HepG2 (cell line): ENCODE results near the gene LGR6. TPM values are rescaled to one million over a fixed set of nuclear protein-coding genes. Genes with fewer than 3 reads are reported as not detected.

Source experiments
- ATAC-seq: fragments of 200-7000 bp; cut with Tn5 transposase; 3 replicates; pipeline ENCODE4 v1.9.1; 2020; ENCODE audit warnings: mild to moderate bottlenecking, moderate library complexity
- BruUV-seq: library from RNA; stranded (reverse); fragments of 400-500 nt; replicated peaks from 2 replicates; lab custom pipeline; 2021; lab: Mats Ljungman, UMichigan
- CTCF ChIA-PET: fragments of 300-600 bp; formaldehyde crosslinking; extraction: SDS; loops from one replicate; lab custom pipeline; 2021; ENCODE audit warnings: low total read pairs, inconsistent platforms, low intra/inter-chr PET ratio; lab: Yijun Ruan, JAX
- POLR2A ChIA-PET: fragments of 350-600 bp; sonication (Branson Sonifier 250); formaldehyde crosslinking; loops from one replicate; lab custom pipeline; 2020; ENCODE audit warnings: antibody characterized with exemption, inconsistent platforms; lab: Yijun Ruan, JAX
- DNase-seq: peaks from one replicate; pipeline ENCODE4 v3.0.0-alpha.2; 2015; ENCODE audit warnings: low spot score
- FAIRE-seq: peaks from 3 replicates; lab custom pipeline; 2011; peaks lifted over from hg19 to GRCh38; lab: Jason Lieb, UNC
- H2AFZ ChIP-seq: one replicate; pipeline ENCODE4 v1.6.1; 2011; ENCODE audit warnings: low read length, inconsistent platforms
- H3K27ac ChIP-seq: fragments of 300-600 bp; 3 replicates; pipeline ENCODE4 v1.8.0; 2011; ENCODE audit warnings: mixed run types, mild to moderate bottlenecking, mixed read lengths, low read length, inconsistent platforms; ENCODE audit not compliant: insufficient read depth; ENCODE audit errors: extremely low read length
- H3K27me3 ChIP-seq, 2 experiments: fragments of 200-600 bp in 1 of 2; 2 replicates in 1 of 2; 3 replicates in 1 of 2; pipeline versions ENCODE4 v1.6.0 to v1.8.0; 2011; ENCODE audit warnings: low read length in 2 of 2, mild to moderate bottlenecking in 2 of 2, moderate library complexity in 2 of 2, inconsistent platforms in 1 of 2; ENCODE audit not compliant: insufficient read depth in 2 of 2, control insufficient read depth in 1 of 2
- H3K36me3 ChIP-seq, 2 experiments: fragments of 200-600 bp in 1 of 2; replicated peaks in 1 of 2; 2 replicates in 1 of 2; 3 replicates in 1 of 2; pipeline versions ENCODE4 v1.5.1 to v1.8.0; 2011; ENCODE audit warnings: low read length in 2 of 2, inconsistent platforms in 1 of 2; ENCODE audit not compliant: insufficient read depth in 2 of 2, control insufficient read depth in 1 of 2
- H3K4me1 ChIP-seq: 2 replicates; pipeline ENCODE4 v1.5.1; 2012; ENCODE audit warnings: low read length, inconsistent platforms; ENCODE audit not compliant: insufficient read depth
- H3K4me2 ChIP-seq: 2 replicates; pipeline ENCODE4 v1.6.0; 2011; ENCODE audit warnings: low read depth, low read length, inconsistent platforms
- H3K4me3 ChIP-seq, 3 experiments: fragments of 200-600 bp in 1 of 3; sonication (generic), shearing (Covaris generic) in 1 of 3; replicated peaks in 1 of 3; 2 replicates each; pipeline ENCODE4 v1.5.1; 2011 to 2016; ENCODE audit warnings: low read length in 3 of 3, inconsistent platforms in 2 of 3, low read depth in 2 of 3, mild to moderate bottlenecking in 2 of 3, control low read depth in 1 of 3, mixed read lengths in 1 of 3; ENCODE audit not compliant: insufficient read depth in 1 of 3
- H3K79me2 ChIP-seq: one replicate; pipeline ENCODE4 v1.6.1; 2011; ENCODE audit warnings: low read length, inconsistent platforms; ENCODE audit not compliant: insufficient read depth
- H3K9ac ChIP-seq: 2 replicates; pipeline ENCODE4 v1.6.0; 2011; ENCODE audit warnings: mild to moderate bottlenecking, low read depth, low read length, inconsistent platforms; ENCODE audit not compliant: insufficient read depth
- H3K9me3 ChIP-seq: 2 replicates; pipeline ENCODE4 v1.5.1; 2012; ENCODE audit warnings: mild to moderate bottlenecking, low read length
- H4K20me1 ChIP-seq: 2 replicates; pipeline ENCODE4 v1.6.0; 2011; ENCODE audit warnings: inconsistent platforms, mild to moderate bottlenecking, low read length, moderate library complexity; ENCODE audit not compliant: insufficient read depth
- EEA1 ChIP-seq: sonication (generic); formaldehyde crosslinking; IDR thresholded peaks from 2 replicates; pipeline ENCODE4 v1.5.1; 2020; ENCODE audit warnings: mild to moderate bottlenecking, missing genetic modification reagents, borderline replicate concordance
- GZF1 ChIP-seq: sonication (generic); formaldehyde crosslinking; IDR thresholded peaks from 2 replicates; pipeline ENCODE4 v1.5.1; 2020; ENCODE audit warnings: mild to moderate bottlenecking, missing genetic modification reagents
- POGZ ChIP-seq: sonication (generic); formaldehyde crosslinking; IDR thresholded peaks from 2 replicates; pipeline ENCODE4 v1.4.0; 2020; ENCODE audit warnings: mild to moderate bottlenecking, missing genetic modification reagents
- RERE ChIP-seq: IDR thresholded peaks from 2 replicates; pipeline ENCODE4 v1.6.1; 2016; ENCODE audit warnings: low read depth, missing genetic modification reagents, missing compliant biosample characterization
- RFXAP ChIP-seq: sonication (generic); formaldehyde crosslinking; IDR thresholded peaks from 2 replicates; pipeline ENCODE4 v1.4.0; 2020; ENCODE audit warnings: missing genetic modification reagents, borderline replicate concordance
- SNAPC2 ChIP-seq: sonication (generic); formaldehyde crosslinking; IDR thresholded peaks from 2 replicates; pipeline ENCODE4 v1.8.1; 2022; ENCODE audit warnings: mild to moderate bottlenecking, missing genetic modification reagents
- TARDBP ChIP-seq: sonication (generic); formaldehyde crosslinking; IDR thresholded peaks from 2 replicates; pipeline ENCODE4 v1.8.0; 2022; ENCODE audit warnings: mild to moderate bottlenecking, missing genetic modification reagents
- ZNF766 ChIP-seq: sonication (generic); formaldehyde crosslinking; IDR thresholded peaks from 2 replicates; pipeline ENCODE4 v1.5.0; 2020; ENCODE audit warnings: missing genetic modification reagents, borderline replicate concordance
- WGBS: methylation state at CpG from one replicate; pipeline ENCODE4 v1.1.6; 2017; ENCODE audit warnings: low lambda C conversion rate; 5-methylcytosine and 5-hydroxymethylcytosine counted together
- in situ Hi-C: cut with HindIII; loops from 2 replicates; pipeline ENCODE4 v1.10.0; 2017; ENCODE audit warnings: low pct_unique_long_range_greater_than_20kb; ENCODE audit not compliant: extremely low pct_ligation_motif_present
- intact Hi-C: fragments of 100-400 bp; cut with micrococcal nuclease; formaldehyde crosslinking; loops from one replicate; pipeline ENCODE4 v1.10.0; 2022; ENCODE audit not compliant: unreplicated experiment
- polyA plus RNA-seq, 8 experiments: library from polyadenylated mRNA; depleted of rRNA in 3 of 8; stranded (reverse) in 7 of 8; unstranded in 1 of 8; fragments of >200 nt; fragmentation: Illumina TruSeq in 4 of 8; extraction: Trizol in 4 of 8; gene quantifications; 2 replicates each; pipeline versions ENCODE4 v1.2.1 to v1.2.3, GENCODE V29; 2011 to 2016; ENCODE audit warnings: low read depth in 4 of 8, missing spikeins in 1 of 8, mixed read lengths in 1 of 8; ENCODE audit not compliant: insufficient read depth in 1 of 8
- total RNA-seq, 5 experiments: library from RNA; depleted of rRNA; stranded (reverse); fragments of >200 nt; fragmentation: Illumina TruSeq; extraction: Trizol; gene quantifications; 2 replicates each; pipeline ENCODE4 v1.2.3, GENCODE V29; 2016; ENCODE audit warnings: low read depth in 1 of 5
- TF ChIP-seq, protein P1 (sequence below): IDR thresholded peaks from 2 replicates; pipeline ENCODE4 v1.6.1; 2016; ENCODE audit warnings: low read depth, control low read depth

The LGR6 gene
- total and polyA plus RNA-seq, 2 of the 13 experiments (the other 11 are each of a cell fraction or from before 2014, with no cell fraction given) = 0.07 TPM; not detected in 1

DNA sequence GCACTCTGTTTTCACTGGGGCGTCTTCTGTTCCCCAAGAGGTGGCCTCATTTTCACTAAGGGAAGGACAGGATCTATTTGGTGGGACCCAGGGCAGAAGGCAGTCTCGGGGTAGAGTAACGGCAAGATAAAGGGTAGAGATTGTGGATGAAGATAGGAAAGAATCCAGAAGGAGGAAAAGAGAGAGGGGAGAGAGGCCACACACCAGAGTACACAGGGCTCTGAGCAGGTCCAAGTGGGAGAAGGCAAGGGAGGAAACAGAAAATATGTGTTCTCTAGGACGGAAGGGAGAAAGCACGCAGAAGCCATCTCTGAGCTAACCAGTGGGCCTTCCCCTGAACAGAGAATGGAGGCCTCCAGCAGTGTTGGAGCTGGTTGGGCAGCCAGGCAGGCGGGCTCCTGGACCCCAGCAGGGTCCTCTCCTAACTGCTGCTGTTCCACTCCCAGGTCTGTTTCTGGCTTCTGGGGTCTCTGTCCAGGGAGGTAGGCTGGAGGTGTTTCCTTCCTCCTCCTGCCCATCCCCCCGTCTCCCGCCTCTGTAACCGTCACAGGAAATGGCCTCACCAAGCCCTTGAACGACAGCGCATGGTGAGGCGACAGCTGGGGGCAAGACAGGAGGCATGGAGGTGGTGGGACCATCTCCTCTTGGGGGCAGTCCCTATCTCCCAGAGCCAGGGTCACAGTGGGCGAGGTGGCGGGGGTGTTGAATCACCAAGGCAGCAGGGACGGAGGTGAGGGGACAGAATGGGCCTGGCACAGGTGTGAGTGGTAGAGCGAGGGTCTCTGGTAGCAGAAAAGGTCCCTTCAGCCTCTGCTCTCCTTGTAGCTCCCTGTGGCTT is 33.8 kb upstream of the LGR6 start:
- peaks cover 10 to 68% of the 10 kb centered on the region in 2 experiments; a peak in 4 of 5 replicates for H3K27me3 ChIP-seq
- in situ Hi-C loops = no loop called here
- POLR2A ChIA-PET = no interaction called here
- DNase-seq = no peak
- FAIRE-seq = no peak
- intact Hi-C loops = no loop called here
- no TSS peak for BruUV-seq
- no peak overlapping the region for H3K9ac ChIP-seq
- peaks cover 33% of the 10 kb centered on the region for H3K4me1 ChIP-seq
- no peak overlapping the region for H3K4me3 ChIP-seq
- no peak overlapping the region for H2AFZ ChIP-seq
- H4K20me1 ChIP-seq = no peaks in the 10 kb centered on the region
- no peaks in the 10 kb centered on the region for H3K36me3 ChIP-seq
- H3K4me2 ChIP-seq = no peak overlapping the region
- no peak for ATAC-seq
- 55% methylated on average over 15 of the region's 16 CpGs for WGBS
- no peaks in the 10 kb centered on the region for H3K79me2 ChIP-seq
- CTCF ChIA-PET = no interaction called here
- no peak for TF ChIP-seq EEA1
- no peak for TF ChIP-seq RFXAP (CRISPR knock-in tag)
- no peak for TF ChIP-seq TARDBP (CRISPR knock-in tag)
- TF ChIP-seq, protein P1, sequence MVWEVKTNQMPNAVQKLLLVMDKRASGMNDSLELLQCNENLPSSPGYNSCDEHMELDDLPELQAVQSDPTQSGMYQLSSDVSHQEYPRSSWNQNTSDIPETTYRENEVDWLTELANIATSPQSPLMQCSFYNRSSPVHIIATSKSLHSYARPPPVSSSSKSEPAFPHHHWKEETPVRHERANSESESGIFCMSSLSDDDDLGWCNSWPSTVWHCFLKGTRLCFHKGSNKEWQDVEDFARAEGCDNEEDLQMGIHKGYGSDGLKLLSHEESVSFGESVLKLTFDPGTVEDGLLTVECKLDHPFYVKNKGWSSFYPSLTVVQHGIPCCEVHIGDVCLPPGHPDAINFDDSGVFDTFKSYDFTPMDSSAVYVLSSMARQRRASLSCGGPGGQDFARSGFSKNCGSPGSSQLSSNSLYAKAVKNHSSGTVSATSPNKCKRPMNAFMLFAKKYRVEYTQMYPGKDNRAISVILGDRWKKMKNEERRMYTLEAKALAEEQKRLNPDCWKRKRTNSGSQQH = no peak
- TF ChIP-seq POGZ (CRISPR knock-in tag) = no peak
- TF ChIP-seq GZF1 (CRISPR knock-in tag) = no peak
- no peak for TF ChIP-seq SNAPC2 (CRISPR knock-in tag)
- no peak for TF ChIP-seq RERE (CRISPR knock-in tag)
- no peak for TF ChIP-seq ZNF766
- TF ChIP-seq, all 625 proteins: peak for 0
- H3K9me3 ChIP-seq = no peaks in the 10 kb centered on the region
- no peak overlapping the region for H3K27ac ChIP-seq
